Prostate gland (tissue), 2 donors: ENCODE measurements around the gene APOBEC3B. TPM values are rescaled to one million over a fixed set of nuclear protein-coding genes. Genes with fewer than 3 reads are reported as not detected.
"Not testable (repeated sequence)": the region's sequence is repeated elsewhere in the genome, so short reads cannot be mapped to it uniquely, and the experiment has no call there.

ENCODE experiments used
- DNase-seq: peaks from one replicate; pipeline ENCODE4 v3.0.0-alpha.2; 2019; ENCODE audit warnings: low spot score
- H3K27ac ChIP-seq, 2 donors: fragments of 200-600 bp; sonication (generic); 2 replicates each; pipeline ENCODE4 v1.5.1; 2017 to 2019
- H3K27me3 ChIP-seq: fragments of 200-600 bp; sonication (generic); replicated peaks from 2 replicates; pipeline ENCODE4 v1.5.1; 2019; ENCODE audit not compliant: insufficient read depth
- H3K36me3 ChIP-seq, 2 donors: fragments of 200-600 bp; sonication (generic); 1 replicate in 1 of 2; 2 replicates in 1 of 2; pipeline versions ENCODE4 v1.5.1 to v1.8.1; 2017 to 2019
- H3K4me1 ChIP-seq: fragments of 200-600 bp; sonication (generic); replicated peaks from 2 replicates; pipeline ENCODE4 v1.5.1; 2019
- H3K4me3 ChIP-seq, 2 donors: fragments of 200-600 bp; sonication (generic); 2 replicates each; pipeline ENCODE4 v1.5.1; 2017 to 2019
- H3K9me3 ChIP-seq: fragments of 200-600 bp; sonication (generic); 2 replicates; pipeline ENCODE4 v1.5.1; 2017
- POLR2A ChIP-seq: fragments of 450-650 bp; IDR thresholded peaks from one replicate; pipeline ENCODE4 v1.6.1; 2016; ENCODE audit warnings: antibody characterized with exemption, mild to moderate bottlenecking
- POLR2AphosphoS5 ChIP-seq: sonication (generic); formaldehyde crosslinking; IDR thresholded peaks from one replicate; pipeline ENCODE4 v1.6.1; 2017; ENCODE audit warnings: antibody characterized with exemption
- WGBS: methylation state at CpG from one replicate; pipeline ENCODE4 v1.1.5; 2018; 5-methylcytosine and 5-hydroxymethylcytosine counted together
- intact Hi-C: fragments of 100-400 bp; cut with DNase I; formaldehyde crosslinking; loops from one replicate; pipeline ENCODE4 v1.14.2; 2022
- total RNA-seq, 2 donors: library from RNA; depleted of rRNA; stranded (reverse); fragments of >200 nt; gene quantifications; one replicate each; pipeline ENCODE4 v1.1.0, GENCODE V29; 2016
- TF ChIP-seq, protein P1 (sequence below), 4 experiments: fragments of 200-600 bp in 2 of 4; fragments of 450-650 bp in 2 of 4; sonication (generic) in 2 of 4; IDR thresholded peaks; 1 replicate in 3 of 4; 2 replicates in 1 of 4; pipeline ENCODE4 v1.5.1; 2016 to 2019; ENCODE audit warnings: antibody characterized with exemption in 4 of 4, mild to moderate bottlenecking in 2 of 4, moderate library complexity in 2 of 4

Gene APOBEC3B
- total RNA-seq, 2 donors from 2014 or later = 0.91 to 1.5 TPM

DNA sequence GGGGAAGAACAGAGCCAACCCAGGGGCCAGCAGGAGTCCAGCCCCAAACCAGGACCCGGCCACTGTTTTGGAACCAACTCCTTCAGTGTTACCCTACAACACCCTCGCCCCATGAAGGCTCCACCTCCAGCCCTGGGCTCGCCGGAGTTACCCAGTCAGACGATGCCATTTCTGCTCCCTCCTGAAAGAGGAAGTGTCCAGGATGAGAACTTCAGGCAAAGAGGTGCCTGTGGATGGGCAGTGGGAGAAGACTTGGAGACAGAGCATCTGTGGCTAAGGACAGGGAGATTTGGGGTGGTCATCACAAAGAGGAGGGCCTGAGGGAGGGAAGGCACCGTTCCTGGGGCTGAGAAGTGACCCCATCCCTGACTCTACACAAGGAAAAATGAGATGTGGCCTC lies 14.0 kb downstream of the APOBEC3B start:
- DNase-seq = no peak
- no peak overlapping the region for H3K4me3 ChIP-seq
- intact Hi-C loops = no loop called here
- H3K27ac ChIP-seq = no peak overlapping the region
- H3K36me3 ChIP-seq = no peaks in the 10 kb centered on the region
- 76% methylated on average over 6 of the region's 6 CpGs for WGBS
- no peak for TF ChIP-seq POLR2AphosphoS5
- TF ChIP-seq, protein P1, sequence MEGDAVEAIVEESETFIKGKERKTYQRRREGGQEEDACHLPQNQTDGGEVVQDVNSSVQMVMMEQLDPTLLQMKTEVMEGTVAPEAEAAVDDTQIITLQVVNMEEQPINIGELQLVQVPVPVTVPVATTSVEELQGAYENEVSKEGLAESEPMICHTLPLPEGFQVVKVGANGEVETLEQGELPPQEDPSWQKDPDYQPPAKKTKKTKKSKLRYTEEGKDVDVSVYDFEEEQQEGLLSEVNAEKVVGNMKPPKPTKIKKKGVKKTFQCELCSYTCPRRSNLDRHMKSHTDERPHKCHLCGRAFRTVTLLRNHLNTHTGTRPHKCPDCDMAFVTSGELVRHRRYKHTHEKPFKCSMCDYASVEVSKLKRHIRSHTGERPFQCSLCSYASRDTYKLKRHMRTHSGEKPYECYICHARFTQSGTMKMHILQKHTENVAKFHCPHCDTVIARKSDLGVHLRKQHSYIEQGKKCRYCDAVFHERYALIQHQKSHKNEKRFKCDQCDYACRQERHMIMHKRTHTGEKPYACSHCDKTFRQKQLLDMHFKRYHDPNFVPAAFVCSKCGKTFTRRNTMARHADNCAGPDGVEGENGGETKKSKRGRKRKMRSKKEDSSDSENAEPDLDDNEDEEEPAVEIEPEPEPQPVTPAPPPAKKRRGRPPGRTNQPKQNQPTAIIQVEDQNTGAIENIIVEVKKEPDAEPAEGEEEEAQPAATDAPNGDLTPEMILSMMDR (IDR thresholded peaks at IDR 0.05) = no peak
- no peak for TF ChIP-seq POLR2A
- no peaks in the 10 kb centered on the region for H3K9me3 ChIP-seq
- no peaks in the 10 kb centered on the region for H3K4me1 ChIP-seq
- no peaks in the 10 kb centered on the region for H3K27me3 ChIP-seq

DNA sequence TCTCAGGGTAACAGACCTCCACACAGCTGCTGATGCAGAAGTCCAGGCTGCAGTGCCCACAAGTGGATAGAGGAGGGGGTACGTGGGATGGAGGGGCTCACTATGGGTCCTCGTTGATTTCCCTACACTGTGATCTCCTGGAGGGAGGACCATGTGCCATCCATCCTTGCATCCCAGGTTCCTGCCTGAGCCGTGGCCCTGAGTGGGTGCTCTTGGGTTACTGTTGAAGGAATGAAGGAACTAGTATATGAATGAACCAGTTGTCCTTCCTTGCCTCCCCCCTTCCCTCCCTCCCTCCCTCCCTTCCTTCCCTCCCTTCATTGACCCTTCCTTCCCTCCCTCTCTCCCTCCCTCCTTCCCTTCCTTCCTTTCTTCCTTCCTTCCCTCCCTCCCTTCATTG lies 15.4 kb downstream of the APOBEC3B start:
- Histone ChIP-seq H3K27ac (no peak overlapping the region), H3K9me3 (no peaks in the 10 kb centered on the region), H3K27me3 (no peaks in the 10 kb centered on the region), H3K36me3 (no peaks in the 10 kb centered on the region), H3K4me3 (no peak overlapping the region), H3K4me1 (no peaks in the 10 kb centered on the region)
- TF ChIP-seq, protein P1 (IDR thresholded peaks at IDR 0.05) = no peak
- TF ChIP-seq POLR2AphosphoS5 = no peak
- no peak for TF ChIP-seq POLR2A
- WGBS = 83% methylated on average over 3 of the region's 3 CpGs
- DNase-seq = no peak
- intact Hi-C loops = no loop called here

DNA sequence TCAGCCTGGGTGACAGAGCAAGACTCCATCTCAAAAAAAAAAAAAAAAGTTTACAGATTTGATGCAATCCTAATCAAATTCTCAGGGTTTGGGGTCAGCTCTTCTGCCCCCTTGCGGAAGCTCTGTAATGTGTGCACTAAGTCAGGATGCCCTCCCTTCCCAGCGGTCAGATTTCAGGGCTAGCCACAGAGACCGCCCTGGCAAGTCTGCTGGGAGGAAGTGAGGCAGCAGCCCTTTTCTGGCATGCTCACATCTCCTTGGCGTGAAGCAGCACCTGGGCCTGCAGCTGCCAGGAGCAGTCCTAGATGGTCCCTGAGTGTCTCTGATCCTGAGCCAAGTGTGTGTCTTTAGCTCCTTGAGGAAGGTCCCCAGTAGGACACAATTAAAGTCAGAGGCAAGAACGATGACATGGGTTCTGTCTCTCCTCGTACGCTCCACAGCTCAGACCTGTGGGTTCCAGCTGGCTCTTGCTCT lies 21.1 kb downstream of the APOBEC3B start:
- Histone ChIP-seq H3K36me3 (no peaks in the 10 kb centered on the region), H3K4me1 (no peaks in the 10 kb centered on the region), H3K27me3 (no peaks in the 10 kb centered on the region), H3K9me3 (no peaks in the 10 kb centered on the region), H3K27ac (no peak overlapping the region), H3K4me3 (no peak overlapping the region)
- 7% methylated on average over 7 of the region's 7 CpGs for WGBS
- peak; percentile 66 for DNase-seq
- TF ChIP-seq, protein P1 (IDR thresholded peaks at IDR 0.05) = peak; percentile 29 to 87 (median 71)
- TF ChIP-seq POLR2A = no peak
- TF ChIP-seq POLR2AphosphoS5 = peak; percentile 68
- intact Hi-C loops = loop anchor here (2.0 to 5.0 kb wide), 2 partner anchors 134 to 236 kb away; no protein-coding TSS in a partner anchor

DNA sequence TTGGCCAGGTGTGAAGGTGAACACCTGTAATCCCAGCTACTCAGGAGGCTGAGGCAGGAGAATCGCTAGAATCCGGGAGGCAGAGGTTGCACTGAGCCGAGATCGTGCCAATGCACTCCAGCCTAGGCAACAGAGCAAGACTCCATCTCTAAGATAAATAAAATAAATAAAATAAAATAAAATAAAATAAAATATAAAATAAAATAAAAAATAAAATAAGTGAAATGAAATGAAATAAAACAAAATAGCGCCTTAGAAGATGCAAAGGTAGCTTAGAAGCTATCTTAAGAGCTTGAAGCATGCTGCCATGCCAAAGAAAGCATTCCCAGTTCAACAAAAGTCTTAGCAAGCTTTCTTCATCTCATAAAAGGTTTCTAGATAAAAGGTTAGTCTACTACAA lies 25.0 kb downstream of the APOBEC3B start:
- Histone ChIP-seq H3K9me3 (no peaks in the 10 kb centered on the region), H3K36me3 (no peaks in the 10 kb centered on the region), H3K4me1 (no peaks in the 10 kb centered on the region), H3K27me3 (no peaks in the 10 kb centered on the region), H3K27ac (no peak overlapping the region), H3K4me3 (no peak overlapping the region)
- TF ChIP-seq POLR2A (no peak), POLR2AphosphoS5 (no peak)
- TF ChIP-seq, protein P1 (IDR thresholded peaks at IDR 0.05) = no peak
- intact Hi-C loops = no loop called here
- WGBS = 96% methylated on average over 5 of the region's 5 CpGs
- DNase-seq = no peak

DNA sequence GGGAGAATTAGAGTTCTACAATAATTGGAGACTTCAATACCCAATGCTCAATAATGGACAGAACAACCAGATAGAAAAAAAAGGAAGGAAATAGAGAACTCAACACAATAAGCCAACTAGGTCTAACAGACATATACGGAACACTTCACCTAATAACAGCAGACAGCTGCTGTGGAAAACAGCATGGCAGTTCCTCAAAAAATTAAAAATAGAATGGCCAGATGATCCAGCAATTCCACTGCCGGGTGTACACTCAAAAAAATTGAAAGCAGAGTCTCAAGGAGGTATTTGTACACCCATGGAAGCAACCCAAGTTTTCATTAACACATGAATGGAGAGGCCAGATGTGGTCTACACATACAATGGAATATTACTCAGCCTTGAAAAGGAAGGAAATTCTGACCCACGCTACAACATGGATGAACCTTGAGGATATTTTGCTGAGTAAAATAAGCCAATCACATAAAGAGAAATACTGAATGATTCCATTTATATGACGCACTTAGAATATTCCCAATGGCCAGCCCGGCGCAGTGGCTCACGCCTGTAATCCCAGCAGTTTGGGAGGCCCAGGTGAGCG lies 26.2 kb downstream of the APOBEC3B start:
- H3K36me3 ChIP-seq, H3K27ac ChIP-seq, DNase-seq, intact Hi-C loops, H3K9me3 ChIP-seq, H3K4me3 ChIP-seq, H3K27me3 ChIP-seq, H3K4me1 ChIP-seq: not testable (repeated sequence)
- WGBS = 86% methylated on average over 8 of the region's 8 CpGs
